ENCODE results near the gene MYOG. TPM values are rescaled to one million over a fixed set of nuclear protein-coding genes. Genes with fewer than 3 reads are reported as not detected.

MYOG gene
- total and polyA plus RNA-seq, 10 of the 15 experiments (the other 5 are each of a cell fraction or from before 2014, with no cell fraction given), result not detected

GRCh38 chr1:203051841-203052324 lies 33.9 kb downstream of the MYOG start:
- Histone ChIP-seq H3K79me2 (ENCODE audit: control insufficient read depth, insufficient read depth, low read length) (no peaks in the 10 kb centered on the region), H3K27ac (ENCODE audit: control insufficient read depth, insufficient read depth) (no peak overlapping the region), H2AFZ (ENCODE audit: control insufficient read depth, low read depth, low read length) (no peak overlapping the region), H4K20me1 (ENCODE audit: control insufficient read depth, insufficient read depth) (no peaks in the 10 kb centered on the region), H3K4me1 (ENCODE audit: control insufficient read depth, insufficient read depth, low read length) (no peaks in the 10 kb centered on the region), H3K9me3 (replicated peaks; ENCODE audit: control insufficient read depth, insufficient read depth, low read length) (no peaks in the 10 kb centered on the region), H3K27me3 (replicated peaks in 1 of 2; ENCODE audit: control insufficient read depth in 2 of 2, insufficient read depth in 2 of 2, low read length in 1 of 2) (peaks cover 0 to 2% of the 10 kb centered on the region in 2 experiments; a peak in 1 of 4 replicates), H3K9ac (ENCODE audit: control insufficient read depth, insufficient read depth, low read length) (no peak overlapping the region), H3K4me3 (no peak overlapping the region), H3K36me3 (ENCODE audit: control insufficient read depth in 2 of 2, insufficient read depth in 2 of 2, low read length in 1 of 2) (no peaks in the 10 kb centered on the region), H3K4me2 (ENCODE audit: control insufficient read depth, insufficient read depth) (no peak overlapping the region)
- RAD21 ChIA-PET (ENCODE audit: unreplicated experiment), result no interaction called here
- ATAC-seq, result no peak
- POLR2A ChIA-PET, result no interaction called here
- SMC1A ChIA-PET (ENCODE audit: uncharacterized antibody, unreplicated experiment), result interaction anchor here (1.2 kb wide), 1 partner anchor 12 kb away, joined by 3 read pairs; no protein-coding TSS in a partner anchor
- BruUV-seq (replicated peaks), result no TSS peak
- in situ Hi-C loops (cut with MboI) (no loop called here), intact Hi-C loops (cut with micrococcal nuclease; ENCODE audit: unreplicated experiment) (no loop called here)
- 7% methylated on average over 19 of the region's 20 CpGs for whole genome bisulfite sequencing (ENCODE audit: insufficient coverage, insufficient replicate concordance, low lambda C conversion rate, missing lambda C conversion rate)
- CTCF ChIA-PET, result interaction anchor here (0.7 to 8.7 kb wide), 5 partner anchors 12 to 165 kb away, joined by 3 to 66 read pairs (median 4); no protein-coding TSS in a partner anchor
- no peak for DNase-seq (ENCODE audit: low read depth, low spot score)
- no peak for FAIRE-seq
- no peak for TF ChIP-seq RAD21 (IDR thresholded peaks at IDR 0.05; ENCODE audit: insufficient read depth, low read depth, low read length)
- no peak for TF ChIP-seq TARDBP (IDR thresholded peaks at IDR 0.05; ENCODE audit: borderline replicate concordance)
- TF ChIP-seq TAF1 (IDR thresholded peaks at IDR 0.05; ENCODE audit: borderline replicate concordance, low read depth, low read length), result no peak
- TF ChIP-seq MEF2A (IDR thresholded peaks at IDR 0.05; ENCODE audit: insufficient read depth, low read depth, low read length), result no peak
- TF ChIP-seq, protein P1, sequence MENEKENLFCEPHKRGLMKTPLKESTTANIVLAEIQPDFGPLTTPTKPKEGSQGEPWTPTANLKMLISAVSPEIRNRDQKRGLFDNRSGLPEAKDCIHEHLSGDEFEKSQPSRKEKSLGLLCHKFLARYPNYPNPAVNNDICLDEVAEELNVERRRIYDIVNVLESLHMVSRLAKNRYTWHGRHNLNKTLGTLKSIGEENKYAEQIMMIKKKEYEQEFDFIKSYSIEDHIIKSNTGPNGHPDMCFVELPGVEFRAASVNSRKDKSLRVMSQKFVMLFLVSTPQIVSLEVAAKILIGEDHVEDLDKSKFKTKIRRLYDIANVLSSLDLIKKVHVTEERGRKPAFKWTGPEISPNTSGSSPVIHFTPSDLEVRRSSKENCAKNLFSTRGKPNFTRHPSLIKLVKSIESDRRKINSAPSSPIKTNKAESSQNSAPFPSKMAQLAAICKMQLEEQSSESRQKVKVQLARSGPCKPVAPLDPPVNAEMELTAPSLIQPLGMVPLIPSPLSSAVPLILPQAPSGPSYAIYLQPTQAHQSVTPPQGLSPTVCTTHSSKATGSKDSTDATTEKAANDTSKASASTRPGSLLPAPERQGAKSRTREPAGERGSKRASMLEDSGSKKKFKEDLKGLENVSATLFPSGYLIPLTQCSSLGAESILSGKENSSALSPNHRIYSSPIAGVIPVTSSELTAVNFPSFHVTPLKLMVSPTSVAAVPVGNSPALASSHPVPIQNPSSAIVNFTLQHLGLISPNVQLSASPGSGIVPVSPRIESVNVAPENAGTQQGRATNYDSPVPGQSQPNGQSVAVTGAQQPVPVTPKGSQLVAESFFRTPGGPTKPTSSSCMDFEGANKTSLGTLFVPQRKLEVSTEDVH (IDR thresholded peaks at IDR 0.05; ENCODE audit: low read depth, partially characterized antibody), result no peak
- no peak for TF ChIP-seq TCF3 (IDR thresholded peaks at IDR 0.05; ENCODE audit: borderline replicate concordance, insufficient read depth, low read depth, low read length)
- TF ChIP-seq NFIC (IDR thresholded peaks at IDR 0.05; ENCODE audit: low read depth, low read length), result no peak
- TF ChIP-seq ZNF687 (IDR thresholded peaks at IDR 0.05), result no peak
- TF ChIP-seq, protein P2, sequence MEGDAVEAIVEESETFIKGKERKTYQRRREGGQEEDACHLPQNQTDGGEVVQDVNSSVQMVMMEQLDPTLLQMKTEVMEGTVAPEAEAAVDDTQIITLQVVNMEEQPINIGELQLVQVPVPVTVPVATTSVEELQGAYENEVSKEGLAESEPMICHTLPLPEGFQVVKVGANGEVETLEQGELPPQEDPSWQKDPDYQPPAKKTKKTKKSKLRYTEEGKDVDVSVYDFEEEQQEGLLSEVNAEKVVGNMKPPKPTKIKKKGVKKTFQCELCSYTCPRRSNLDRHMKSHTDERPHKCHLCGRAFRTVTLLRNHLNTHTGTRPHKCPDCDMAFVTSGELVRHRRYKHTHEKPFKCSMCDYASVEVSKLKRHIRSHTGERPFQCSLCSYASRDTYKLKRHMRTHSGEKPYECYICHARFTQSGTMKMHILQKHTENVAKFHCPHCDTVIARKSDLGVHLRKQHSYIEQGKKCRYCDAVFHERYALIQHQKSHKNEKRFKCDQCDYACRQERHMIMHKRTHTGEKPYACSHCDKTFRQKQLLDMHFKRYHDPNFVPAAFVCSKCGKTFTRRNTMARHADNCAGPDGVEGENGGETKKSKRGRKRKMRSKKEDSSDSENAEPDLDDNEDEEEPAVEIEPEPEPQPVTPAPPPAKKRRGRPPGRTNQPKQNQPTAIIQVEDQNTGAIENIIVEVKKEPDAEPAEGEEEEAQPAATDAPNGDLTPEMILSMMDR (IDR thresholded peaks at IDR 0.05 in 2 of 3, conservative IDR thresholded peaks at IDR 0.05 in 1 of 3; ENCODE audit: control insufficient read depth in 2 of 3, extremely low read depth in 1 of 3, insufficient read depth in 1 of 3, low read depth in 3 of 3, low read length in 3 of 3), result no peak
- TF ChIP-seq, protein P3, sequence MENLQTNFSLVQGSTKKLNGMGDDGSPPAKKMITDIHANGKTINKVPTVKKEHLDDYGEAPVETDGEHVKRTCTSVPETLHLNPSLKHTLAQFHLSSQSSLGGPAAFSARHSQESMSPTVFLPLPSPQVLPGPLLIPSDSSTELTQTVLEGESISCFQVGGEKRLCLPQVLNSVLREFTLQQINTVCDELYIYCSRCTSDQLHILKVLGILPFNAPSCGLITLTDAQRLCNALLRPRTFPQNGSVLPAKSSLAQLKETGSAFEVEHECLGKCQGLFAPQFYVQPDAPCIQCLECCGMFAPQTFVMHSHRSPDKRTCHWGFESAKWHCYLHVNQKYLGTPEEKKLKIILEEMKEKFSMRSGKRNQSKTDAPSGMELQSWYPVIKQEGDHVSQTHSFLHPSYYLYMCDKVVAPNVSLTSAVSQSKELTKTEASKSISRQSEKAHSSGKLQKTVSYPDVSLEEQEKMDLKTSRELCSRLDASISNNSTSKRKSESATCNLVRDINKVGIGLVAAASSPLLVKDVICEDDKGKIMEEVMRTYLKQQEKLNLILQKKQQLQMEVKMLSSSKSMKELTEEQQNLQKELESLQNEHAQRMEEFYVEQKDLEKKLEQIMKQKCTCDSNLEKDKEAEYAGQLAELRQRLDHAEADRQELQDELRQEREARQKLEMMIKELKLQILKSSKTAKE (IDR thresholded peaks at IDR 0.05; ENCODE audit: low read depth, poor library complexity, severe bottlenecking), result no peak
- no peak for TF ChIP-seq ETV6 (conservative IDR thresholded peaks at IDR 0.05 in 1 of 2, IDR thresholded peaks at IDR 0.05 in 1 of 2; ENCODE audit: borderline replicate concordance in 1 of 2, low read depth in 1 of 2)
